GM19463 (cell line): Measurements from ENCODE around the gene PGM2.
"Not testable (repeated sequence)": the region's sequence is repeated elsewhere in the genome, so short reads cannot be mapped to it uniquely, and the experiment has no call there.

Experiments used
- ATAC-seq: cut with Tn5 transposase; IDR thresholded peaks from one replicate; pipeline ENCODE4 v1.9.1; 2021; ENCODE audit warnings: mild to moderate bottlenecking, moderate library complexity; ENCODE audit not compliant: unreplicated experiment

Gene PGM2

GRCh38 chr4:37816719-37817118, 9.8 kb upstream of the PGM2 start:
- ATAC-seq = no peak

- no peak for ATAC-seq
Observed at GRCh38 chr4:37818752-37819151, 7.7 kb upstream of the PGM2 start.

- ATAC-seq = not testable (repeated sequence)
Observed at GRCh38 chr4:37820458-37820857, 6.0 kb upstream of the PGM2 start.

GRCh38 chr4:37821953-37822605, 4.4 kb upstream of the PGM2 start:
- ATAC-seq = no peak

GRCh38 chr4:37825501-37825900, 985 bp upstream of the PGM2 start:
- ATAC-seq = not testable (repeated sequence)

- no peak for ATAC-seq
Observed at GRCh38 chr4:37825968-37826294, 555 bp upstream of the PGM2 start.

GRCh38 chr4:37827030-37827685, 672 bp downstream of the PGM2 start:
- peak; percentile 38 for ATAC-seq

GRCh38 chr4:37827802-37828321, 1.4 kb downstream of the PGM2 start:
- no peak for ATAC-seq

GRCh38 chr4:37828843-37829242, 2.4 kb downstream of the PGM2 start:
- ATAC-seq = no peak

- ATAC-seq = no peak
Observed at GRCh38 chr4:37830640-37831039, 4.2 kb downstream of the PGM2 start.

GRCh38 chr4:37835031-37835430, 8.5 kb downstream of the PGM2 start:
- ATAC-seq = no peak

GRCh38 chr4:37835806-37836205, 9.3 kb downstream of the PGM2 start:
- ATAC-seq = no peak

GRCh38 chr4:37836274-37836673, 9.8 kb downstream of the PGM2 start:
- no peak for ATAC-seq

GRCh38 chr4:37836838-37837440, 10.5 kb downstream of the PGM2 start:
- ATAC-seq = no peak

GRCh38 chr4:37837446-37837845, 11.0 kb downstream of the PGM2 start:
- ATAC-seq = no peak

- no peak for ATAC-seq
Observed at GRCh38 chr4:37839426-37839825, 12.9 kb downstream of the PGM2 start.

- ATAC-seq = no peak
Observed at GRCh38 chr4:37844204-37844603, 17.7 kb downstream of the PGM2 start.

GRCh38 chr4:37845201-37845600, 18.7 kb downstream of the PGM2 start:
- no peak for ATAC-seq

- ATAC-seq = no peak
Observed at GRCh38 chr4:37847311-37847884, 20.9 kb downstream of the PGM2 start.

GRCh38 chr4:37852376-37852775, 25.9 kb downstream of the PGM2 start:
- no peak for ATAC-seq

- ATAC-seq = no peak
Observed at GRCh38 chr4:37858112-37858511, 31.6 kb downstream of the PGM2 start.

GRCh38 chr4:37858872-37859271, 32.4 kb downstream of the PGM2 start:
- no peak for ATAC-seq
